ENCODE results near the gene CFAP74.

Gene CFAP74

GRCh38 chr1:2045468-2046173 is 42.0 kb upstream of the CFAP74 start:
- H3K4me1 Mint-ChIP-seq, result peaks cover 31% of the 10 kb centered on the region
- H3K27me3 Mint-ChIP-seq, result peaks cover 53% of the 10 kb centered on the region
- ATAC-seq, result no peak
- H3K9me3 Mint-ChIP-seq, result no peaks in the 10 kb centered on the region
- H3K4me3 Mint-ChIP-seq, result no peak overlapping the region
- no peaks in the 10 kb centered on the region for H3K36me3 Mint-ChIP-seq
- H3K27ac Mint-ChIP-seq, result no peak overlapping the region

GRCh38 chr1:2044510-2045319 is 41.1 kb upstream of the CFAP74 start:
- H3K36me3 Mint-ChIP-seq, result no peaks in the 10 kb centered on the region
- peaks cover 53% of the 10 kb centered on the region for H3K27me3 Mint-ChIP-seq
- no peaks in the 10 kb centered on the region for H3K9me3 Mint-ChIP-seq
- H3K4me3 Mint-ChIP-seq, result peak overlapping the region; percentile 58
- no peak overlapping the region for H3K27ac Mint-ChIP-seq
- peak; percentile 65 for ATAC-seq
- peaks cover 30% of the 10 kb centered on the region for H3K4me1 Mint-ChIP-seq

- H3K27ac Mint-ChIP-seq, result no peak overlapping the region
- no peaks in the 10 kb centered on the region for H3K36me3 Mint-ChIP-seq
- H3K4me3 Mint-ChIP-seq, result peak overlapping the region; percentile 45
- no peak for ATAC-seq
- H3K27me3 Mint-ChIP-seq, result peaks cover 47% of the 10 kb centered on the region
- peaks cover 22% of the 10 kb centered on the region for H3K4me1 Mint-ChIP-seq
- H3K9me3 Mint-ChIP-seq, result no peaks in the 10 kb centered on the region
These were observed 40.3 kb upstream of the CFAP74 start for GRCh38 chr1:2043886-2044285.

GRCh38 chr1:2042830-2043773 is 39.5 kb upstream of the CFAP74 start:
- Mint-ChIP-seq H3K27me3 (peaks cover 47% of the 10 kb centered on the region), H3K27ac (no peak overlapping the region), H3K4me1 (peaks cover 14% of the 10 kb centered on the region), H3K36me3 (no peaks in the 10 kb centered on the region), H3K4me3 (no peak overlapping the region), H3K9me3 (no peaks in the 10 kb centered on the region)
- peak; percentile 11 for ATAC-seq

GRCh38 chr1:2041887-2042286 is 38.3 kb upstream of the CFAP74 start:
- H3K27me3 Mint-ChIP-seq, result peaks cover 39% of the 10 kb centered on the region
- peaks cover 13% of the 10 kb centered on the region for H3K4me1 Mint-ChIP-seq
- no peak overlapping the region for H3K27ac Mint-ChIP-seq
- no peak overlapping the region for H3K4me3 Mint-ChIP-seq
- H3K36me3 Mint-ChIP-seq, result no peaks in the 10 kb centered on the region
- no peak for ATAC-seq
- no peaks in the 10 kb centered on the region for H3K9me3 Mint-ChIP-seq

GRCh38 chr1:2041305-2041704 is 37.7 kb upstream of the CFAP74 start:
- H3K4me3 Mint-ChIP-seq, result no peak overlapping the region
- no peak for ATAC-seq
- peaks cover 13% of the 10 kb centered on the region for H3K4me1 Mint-ChIP-seq

GRCh38 chr1:2039251-2039650 is 35.7 kb upstream of the CFAP74 start:
- no peaks in the 10 kb centered on the region for H3K9me3 Mint-ChIP-seq
- H3K27me3 Mint-ChIP-seq, result peaks cover 20% of the 10 kb centered on the region
- ATAC-seq, result no peak
- no peak overlapping the region for H3K4me3 Mint-ChIP-seq
- no peak overlapping the region for H3K27ac Mint-ChIP-seq
- H3K36me3 Mint-ChIP-seq, result no peaks in the 10 kb centered on the region
- H3K4me1 Mint-ChIP-seq, result no peaks in the 10 kb centered on the region

More at GRCh38 chr1:2041305-2041704, 37.7 kb upstream of the CFAP74 start:
- Mint-ChIP-seq H3K27ac (no peak overlapping the region), H3K36me3 (no peaks in the 10 kb centered on the region), H3K9me3 (no peaks in the 10 kb centered on the region), H3K27me3 (peaks cover 34% of the 10 kb centered on the region)

GRCh38 chr1:2038229-2038628 is 34.6 kb upstream of the CFAP74 start:
- Mint-ChIP-seq H3K27me3 (peaks cover 23% of the 10 kb centered on the region), H3K4me1 (no peaks in the 10 kb centered on the region), H3K27ac (no peak overlapping the region), H3K36me3 (no peaks in the 10 kb centered on the region), H3K9me3 (no peaks in the 10 kb centered on the region), H3K4me3 (no peak overlapping the region)
- ATAC-seq, result no peak

GRCh38 chr1:2037314-2037979 is 33.9 kb upstream of the CFAP74 start:
- no peak for ATAC-seq
- Mint-ChIP-seq H3K27ac (no peak overlapping the region), H3K9me3 (no peaks in the 10 kb centered on the region), H3K36me3 (no peaks in the 10 kb centered on the region), H3K4me1 (no peaks in the 10 kb centered on the region), H3K27me3 (peaks cover 30% of the 10 kb centered on the region), H3K4me3 (no peak overlapping the region)

- Mint-ChIP-seq H3K4me1 (no peaks in the 10 kb centered on the region), H3K4me3 (no peak overlapping the region), H3K36me3 (no peaks in the 10 kb centered on the region), H3K9me3 (no peaks in the 10 kb centered on the region), H3K27ac (no peak overlapping the region), H3K27me3 (peaks cover 30% of the 10 kb centered on the region)
- ATAC-seq, result no peak
These were observed 32.7 kb upstream of the CFAP74 start for GRCh38 chr1:2036287-2036686.

- ATAC-seq, result no peak
- H3K27ac Mint-ChIP-seq, result no peak overlapping the region
- no peaks in the 10 kb centered on the region for H3K9me3 Mint-ChIP-seq
- H3K36me3 Mint-ChIP-seq, result no peaks in the 10 kb centered on the region
- no peaks in the 10 kb centered on the region for H3K4me1 Mint-ChIP-seq
- no peak overlapping the region for H3K4me3 Mint-ChIP-seq
- H3K27me3 Mint-ChIP-seq, result peaks cover 32% of the 10 kb centered on the region
These were observed 29.6 kb upstream of the CFAP74 start for GRCh38 chr1:2033165-2033564.

- H3K36me3 Mint-ChIP-seq, result no peaks in the 10 kb centered on the region
- no peak for ATAC-seq
- peaks cover 29% of the 10 kb centered on the region for H3K27me3 Mint-ChIP-seq
- no peaks in the 10 kb centered on the region for H3K4me1 Mint-ChIP-seq
- H3K4me3 Mint-ChIP-seq, result no peak overlapping the region
- H3K9me3 Mint-ChIP-seq, result no peaks in the 10 kb centered on the region
- H3K27ac Mint-ChIP-seq, result no peak overlapping the region
These were observed 29.2 kb upstream of the CFAP74 start for GRCh38 chr1:2032737-2033136.

GRCh38 chr1:2031546-2032540 is 28.3 kb upstream of the CFAP74 start:
- Mint-ChIP-seq H3K27me3 (peaks cover 29% of the 10 kb centered on the region), H3K27ac (no peak overlapping the region), H3K4me3 (no peak overlapping the region), H3K4me1 (no peaks in the 10 kb centered on the region), H3K9me3 (no peaks in the 10 kb centered on the region), H3K36me3 (no peaks in the 10 kb centered on the region)
- ATAC-seq, result no peak
